CD14-positive monocyte (primary cell): Measurements from ENCODE around the gene CNTD1. TPM values are rescaled to one million over a fixed set of nuclear protein-coding genes. Genes with fewer than 3 reads are reported as not detected.
A peak's percentile ranks its signal among the peaks of the same experiment; 100 is the strongest.
"Not testable (repeated sequence)": the region's sequence is repeated elsewhere in the genome, so short reads cannot be mapped to it uniquely, and the experiment has no call there.

Experiments
- DNase-seq, 3 donors: peaks; one replicate each; pipeline ENCODE4 v3.0.0-alpha.2; 2011 to 2022
- H2AFZ ChIP-seq: 2 replicates; pipeline ENCODE4 v1.6.0; 2012; ENCODE audit warnings: mild to moderate bottlenecking, low read depth, low read length, inconsistent platforms; ENCODE audit not compliant: insufficient read depth, poor library complexity, severe bottlenecking
- H3K27ac ChIP-seq, 2 donors: 1 replicate in 1 of 2; 2 replicates in 1 of 2; pipeline ENCODE4 v1.5.1; 2012 to 2013; ENCODE audit warnings: low read length in 2 of 2, control low read depth in 1 of 2, inconsistent platforms in 1 of 2, low read depth in 1 of 2, mild to moderate bottlenecking in 1 of 2
- H3K27me3 ChIP-seq, 2 donors: one replicate each; pipeline versions ENCODE4 v1.6.0 to v1.6.1; 2011 to 2013; ENCODE audit warnings: low read length in 2 of 2; ENCODE audit not compliant: control insufficient read depth in 2 of 2, insufficient read depth in 2 of 2
- H3K36me3 ChIP-seq, 2 donors: replicated peaks in 1 of 2; 1 replicate in 1 of 2; 2 replicates in 1 of 2; pipeline versions ENCODE4 v1.5.1 to v1.6.1; 2012 to 2013; ENCODE audit warnings: low read length in 2 of 2, control low read depth in 1 of 2, inconsistent platforms in 1 of 2, mild to moderate bottlenecking in 1 of 2; ENCODE audit not compliant: insufficient read depth in 2 of 2, control insufficient read depth in 1 of 2
- H3K4me1 ChIP-seq, 2 donors: 1 replicate in 1 of 2; 2 replicates in 1 of 2; pipeline versions ENCODE4 v1.5.1 to v1.6.1; 2012 to 2013; ENCODE audit warnings: low read length in 2 of 2, control low read depth in 1 of 2, inconsistent platforms in 1 of 2, mild to moderate bottlenecking in 1 of 2, moderate library complexity in 1 of 2; ENCODE audit not compliant: insufficient read depth in 2 of 2, control insufficient read depth in 1 of 2
- H3K4me2 ChIP-seq: replicated peaks from 2 replicates; pipeline ENCODE3; 2012; ENCODE audit warnings: low read length, moderate library complexity, mild to moderate bottlenecking; ENCODE audit not compliant: poor library complexity, severe bottlenecking; ENCODE audit errors: extremely low read depth
- H3K4me3 ChIP-seq, 3 experiments: fragments of 200-600 bp in 1 of 3; sonication (generic) in 1 of 3; replicated peaks in 1 of 3; 1 replicate in 2 of 3; 2 replicates in 1 of 3; pipeline ENCODE4 v1.5.1; 2011 to 2013; ENCODE audit warnings: low read length in 3 of 3, mild to moderate bottlenecking in 3 of 3, control low read depth in 2 of 3, low read depth in 2 of 3, inconsistent platforms in 1 of 3, moderate library complexity in 1 of 3
- H3K79me2 ChIP-seq: 2 replicates; pipeline ENCODE4 v1.6.0; 2012; ENCODE audit warnings: mild to moderate bottlenecking, control low read depth, inconsistent platforms, low read length, moderate library complexity; ENCODE audit not compliant: insufficient read depth
- H3K9ac ChIP-seq: 2 replicates; pipeline ENCODE4 v1.6.0; 2017; ENCODE audit warnings: low read length, mild to moderate bottlenecking; ENCODE audit not compliant: insufficient read depth, poor library complexity, severe bottlenecking
- H3K9me3 ChIP-seq, 2 donors: replicated peaks in 1 of 2; 1 replicate in 1 of 2; 2 replicates in 1 of 2; pipeline versions ENCODE4 v1.5.1 to v1.6.1; 2012 to 2013; ENCODE audit warnings: low read length in 2 of 2, control low read depth in 1 of 2; ENCODE audit not compliant: control insufficient read depth in 1 of 2, insufficient read depth in 1 of 2
- H4K20me1 ChIP-seq: 2 replicates; pipeline ENCODE4 v1.6.0; 2012; ENCODE audit warnings: mild to moderate bottlenecking, low read length, control low read depth, moderate library complexity; ENCODE audit not compliant: insufficient read depth
- H3K27ac Mint-ChIP-seq, 7 donors: one replicate each; pipeline ENCODE4 v1.8.0; 2020; ENCODE audit warnings: mild to moderate bottlenecking in 7 of 7, mixed read lengths in 7 of 7, moderate library complexity in 6 of 7, inconsistent platforms in 2 of 7
- H3K27me3 Mint-ChIP-seq, 3 donors: one replicate each; pipeline ENCODE4 v1.8.0; 2021 to 2022; ENCODE audit warnings: low read depth in 3 of 3, mild to moderate bottlenecking in 3 of 3, mixed read lengths in 3 of 3, moderate library complexity in 3 of 3, inconsistent platforms in 1 of 3
- H3K36me3 Mint-ChIP-seq, 2 donors: one replicate each; pipeline ENCODE4 v1.8.0; 2020; ENCODE audit warnings: mixed read lengths in 2 of 2, inconsistent platforms in 1 of 2, mild to moderate bottlenecking in 1 of 2
- H3K4me1 Mint-ChIP-seq: one replicate; pipeline ENCODE4 v1.8.0; 2020; ENCODE audit warnings: mild to moderate bottlenecking, mixed read lengths
- H3K4me3 Mint-ChIP-seq, 2 donors: one replicate each; pipeline ENCODE4 v1.8.0; 2020; ENCODE audit warnings: mild to moderate bottlenecking in 2 of 2, mixed read lengths in 2 of 2, moderate library complexity in 1 of 2
- H3K9me3 Mint-ChIP-seq, 7 donors: one replicate each; pipeline ENCODE4 v1.8.0; 2020 to 2022; ENCODE audit warnings: mixed read lengths in 7 of 7, mild to moderate bottlenecking in 6 of 7, moderate library complexity in 6 of 7, inconsistent platforms in 2 of 7
- CTCF ChIP-seq: fragments of 200-600 bp; IDR thresholded peaks from one replicate; pipeline ENCODE4 v1.8.0; 2022; ENCODE audit warnings: antibody characterized with exemption, mild to moderate bottlenecking
- WGBS: methylation state at CpG from one replicate; pipeline ENCODE4 v1.1.5; 2013; ENCODE audit warnings: missing lambda C conversion rate; ENCODE audit not compliant: insufficient coverage; 5-methylcytosine and 5-hydroxymethylcytosine counted together
- intact Hi-C, 2 donors: fragments of 100-400 bp; cut with micrococcal nuclease; formaldehyde crosslinking; loops; one replicate each; pipeline versions ENCODE4 v1.15.0 to v1.15.1; 2023
- polyA plus RNA-seq, 3 donors: library from polyadenylated mRNA; depleted of rRNA in 1 of 3; unstranded in 2 of 3; stranded (reverse) in 1 of 3; fragments of 300-500 nt in 2 of 3; fragments of >200 nt in 1 of 3; fragmentation: Illumina TruSeq in 2 of 3; gene quantifications; 1 replicate in 2 of 3; 2 replicates in 1 of 3; pipeline ENCODE4 v1.2.3, GENCODE V29; 2012 to 2021

The CNTD1 gene
- polyA plus RNA-seq, 3 donors: not detected

- H3K4me3 ChIP-seq: no peak within 1 kb of the TSS
- H3K36me3 Mint-ChIP-seq: peaks cover under 1 to 3% of the 10 kb centered on the region in 2 donors
- H3K27me3 Mint-ChIP-seq: peaks cover 3 to 5% (median 5%) of the 10 kb centered on the region in 3 donors
- H3K27me3 ChIP-seq: no peaks in the 10 kb centered on the region
- H3K36me3 ChIP-seq: no peaks in the 10 kb centered on the region
- no peak within 1 kb of the TSS for H2AFZ ChIP-seq
- H3K4me3 Mint-ChIP-seq: no peak within 1 kb of the TSS
- H3K4me1 Mint-ChIP-seq: peaks cover 22% of the 10 kb centered on the region
- H3K9ac ChIP-seq: peak within 1 kb of the TSS; percentile 12
- 81% methylated on average over 6 of the region's 9 CpGs for WGBS
- H3K27ac ChIP-seq: no peak within 1 kb of the TSS
- peaks cover 18 to 25% of the 10 kb centered on the region in 2 donors for H3K4me1 ChIP-seq
- no peaks in the 10 kb centered on the region for H3K9me3 ChIP-seq
- no peaks in the 10 kb centered on the region for H3K79me2 ChIP-seq
- no peak within 1 kb of the TSS for H3K4me2 ChIP-seq
- intact Hi-C loops: no loop called here
- H3K9me3 Mint-ChIP-seq: peaks cover 0 to 1% (median 0%) of the 10 kb centered on the region in 7 donors
- peak within 1 kb of the TSS in 2 of 7 donors; percentile 5 to 33 for H3K27ac Mint-ChIP-seq
- peaks cover 5% of the 10 kb centered on the region for H4K20me1 ChIP-seq
- no peak for DNase-seq
- TF ChIP-seq CTCF: no peak
Observed at GRCh38 chr17:42850954-42851353, 52.3 kb downstream of the CNTD1 start, which contains the start of gene AOC3. Gene AOC3 (plus strand): TSS chr17:42851199. CDS start chr17:42851344, 145 bp downstream.

- H2AFZ ChIP-seq, H3K4me3 ChIP-seq, H3K27me3 ChIP-seq, H3K9me3 Mint-ChIP-seq, H3K4me3 Mint-ChIP-seq, H4K20me1 ChIP-seq, H3K4me2 ChIP-seq, H3K27me3 Mint-ChIP-seq, H3K36me3 ChIP-seq, DNase-seq, H3K27ac Mint-ChIP-seq, H3K9me3 ChIP-seq, H3K9ac ChIP-seq, H3K27ac ChIP-seq, intact Hi-C loops, H3K79me2 ChIP-seq, H3K36me3 Mint-ChIP-seq: not testable (repeated sequence)
- peaks cover 15% of the 10 kb centered on the region for H3K4me1 Mint-ChIP-seq
- peaks cover 11 to 18% of the 10 kb centered on the region in 2 donors for H3K4me1 ChIP-seq
- WGBS: 94% methylated on average over 3 of the region's 28 CpGs
Observed at GRCh38 chr17:42851371-42852240, 52.9 kb downstream of the CNTD1 start.
